GM19324 (cell line): Measurements from ENCODE around the gene ARHGEF11.
"Not testable (repeated sequence)": the region's sequence is repeated elsewhere in the genome, so short reads cannot be mapped to it uniquely, and the experiment has no call there.

ENCODE experiments used
- ATAC-seq: cut with Tn5 transposase; IDR thresholded peaks from one replicate; pipeline ENCODE4 v1.9.1; 2021; ENCODE audit warnings: mild to moderate bottlenecking, moderate library complexity; ENCODE audit not compliant: unreplicated experiment, low FRiP score

The ARHGEF11 gene

GRCh38 chr1:157045250-157046218, at the start of gene ARHGEF11:
Gene ARHGEF11 (minus strand): TSS chr1:157045742. CDS start chr1:157044330, 1,412 bp downstream.
- ATAC-seq, result peak; percentile 75

GRCh38 chr1:157095091-157095490, 49.5 kb upstream of the ARHGEF11 start:
- ATAC-seq, result no peak

GRCh38 chr1:157092831-157093230, 47.3 kb upstream of the ARHGEF11 start:
- ATAC-seq, result no peak

GRCh38 chr1:157091668-157092273, 46.2 kb upstream of the ARHGEF11 start:
- no peak for ATAC-seq

- ATAC-seq, result no peak
Observed at GRCh38 chr1:157091186-157091585, 45.6 kb upstream of the ARHGEF11 start.

GRCh38 chr1:157090771-157091170, 45.2 kb upstream of the ARHGEF11 start:
- no peak for ATAC-seq

GRCh38 chr1:157090196-157090647, 44.7 kb upstream of the ARHGEF11 start:
- no peak for ATAC-seq

- ATAC-seq, result no peak
Observed at GRCh38 chr1:157089789-157090188, 44.2 kb upstream of the ARHGEF11 start.

- ATAC-seq, result no peak
Observed at GRCh38 chr1:157088607-157089006, 43.1 kb upstream of the ARHGEF11 start.

- no peak for ATAC-seq
Observed at GRCh38 chr1:157087030-157087429, 41.5 kb upstream of the ARHGEF11 start.

- ATAC-seq, result no peak
Observed at GRCh38 chr1:157086299-157086698, 40.8 kb upstream of the ARHGEF11 start.

- no peak for ATAC-seq
Observed at GRCh38 chr1:157085421-157085820, 39.9 kb upstream of the ARHGEF11 start.

- no peak for ATAC-seq
Observed at GRCh38 chr1:157084720-157085119, 39.2 kb upstream of the ARHGEF11 start.

GRCh38 chr1:157081707-157082106, 36.2 kb upstream of the ARHGEF11 start:
- ATAC-seq, result no peak

- no peak for ATAC-seq
Observed at GRCh38 chr1:157080714-157081113, 35.2 kb upstream of the ARHGEF11 start.

- no peak for ATAC-seq
Observed at GRCh38 chr1:157077394-157077793, 31.9 kb upstream of the ARHGEF11 start.

GRCh38 chr1:157073944-157074685, 28.6 kb upstream of the ARHGEF11 start:
- no peak for ATAC-seq

GRCh38 chr1:157069601-157070000, 24.1 kb upstream of the ARHGEF11 start:
- ATAC-seq, result no peak

GRCh38 chr1:157059241-157059640, 13.7 kb upstream of the ARHGEF11 start:
- ATAC-seq, result not testable (repeated sequence)

- ATAC-seq, result no peak
Observed at GRCh38 chr1:157056269-157056668, 10.7 kb upstream of the ARHGEF11 start.

GRCh38 chr1:157055729-157056128, 10.2 kb upstream of the ARHGEF11 start:
- not testable (repeated sequence) for ATAC-seq
